G401.6 (cell line): ENCODE results near the gene EDC4.
A peak's percentile ranks its signal among the peaks of the same experiment; 100 is the strongest.
"Not testable (repeated sequence)": the region's sequence is repeated elsewhere in the genome, so short reads cannot be mapped to it uniquely, and the experiment has no call there.

Experiments used
- FAIRE-seq: peaks from 2 replicates; lab custom pipeline; 2012; peaks lifted over from hg19 to GRCh38; lab: Jason Lieb, UNC

Gene EDC4

GRCh38 chr16:67853670-67854069, 19.2 kb upstream of the EDC4 start:
- FAIRE-seq: no peak

- no peak for FAIRE-seq
Observed at GRCh38 chr16:67855789-67856188, 17.1 kb upstream of the EDC4 start.

GRCh38 chr16:67856927-67857546, 15.8 kb upstream of the EDC4 start:
- FAIRE-seq: no peak

GRCh38 chr16:67857547-67858233, 15.2 kb upstream of the EDC4 start:
- no peak for FAIRE-seq

GRCh38 chr16:67858500-67858899, 14.4 kb upstream of the EDC4 start:
- FAIRE-seq: no peak

GRCh38 chr16:67860589-67861398, 12.1 kb upstream of the EDC4 start:
- FAIRE-seq: no peak

- FAIRE-seq: no peak
Observed at GRCh38 chr16:67861877-67862276, 11.0 kb upstream of the EDC4 start.

GRCh38 chr16:67862623-67863583, 9.9 kb upstream of the EDC4 start:
- no peak for FAIRE-seq

- FAIRE-seq: not testable (repeated sequence)
Observed at GRCh38 chr16:67864044-67864443, 8.8 kb upstream of the EDC4 start.

GRCh38 chr16:67864594-67864993, 8.3 kb upstream of the EDC4 start:
- no peak for FAIRE-seq

- no peak for FAIRE-seq
Observed at GRCh38 chr16:67865318-67865717, 7.5 kb upstream of the EDC4 start.

- no peak for FAIRE-seq
Observed at GRCh38 chr16:67868290-67868689, 4.6 kb upstream of the EDC4 start.

GRCh38 chr16:67869653-67870052, 3.2 kb upstream of the EDC4 start:
- no peak for FAIRE-seq

- peak; percentile 25 for FAIRE-seq
Observed at GRCh38 chr16:67871256-67871655, 1.6 kb upstream of the EDC4 start.

- no peak for FAIRE-seq
Observed at GRCh38 chr16:67872131-67872630, 671 bp upstream of the EDC4 start.

GRCh38 chr16:67873435-67874370, 851 bp downstream of the EDC4 start:
- FAIRE-seq: no peak

GRCh38 chr16:67874372-67874771, 1.5 kb downstream of the EDC4 start:
- no peak for FAIRE-seq

- no peak for FAIRE-seq
Observed at GRCh38 chr16:67877064-67877463, 4.2 kb downstream of the EDC4 start.

- no peak for FAIRE-seq
Observed at GRCh38 chr16:67878232-67878631, 5.4 kb downstream of the EDC4 start.

GRCh38 chr16:67878846-67879245, 6.0 kb downstream of the EDC4 start:
- FAIRE-seq: no peak

GRCh38 chr16:67879462-67879861, 6.6 kb downstream of the EDC4 start:
- FAIRE-seq: no peak
